HG03439 (cell line): ENCODE data around the gene PTPN22.
A peak's percentile ranks its signal among the peaks of the same experiment; 100 is the strongest.

ENCODE experiments used
- ATAC-seq: cut with Tn5 transposase; IDR thresholded peaks from one replicate; pipeline ENCODE4 v1.9.1; 2021; ENCODE audit warnings: mild to moderate bottlenecking, moderate library complexity; ENCODE audit not compliant: unreplicated experiment

Gene PTPN22

GRCh38 chr1:113804421-113805255 lies 66.9 kb downstream of the PTPN22 start:
- no peak for ATAC-seq

GRCh38 chr1:113802367-113803007 lies 69.0 kb downstream of the PTPN22 start:
- ATAC-seq, result no peak

GRCh38 chr1:113800487-113800886 lies 71.0 kb downstream of the PTPN22 start:
- no peak for ATAC-seq

GRCh38 chr1:113797472-113797871 lies 74.0 kb downstream of the PTPN22 start:
- ATAC-seq, result no peak

GRCh38 chr1:113793878-113794834 lies 77.4 kb downstream of the PTPN22 start:
- ATAC-seq, result no peak

- ATAC-seq, result no peak
These were observed 78.5 kb downstream of the PTPN22 start for GRCh38 chr1:113792986-113793385.

GRCh38 chr1:113792471-113792870 lies 79.0 kb downstream of the PTPN22 start:
- ATAC-seq, result no peak

GRCh38 chr1:113788802-113789201 lies 82.7 kb downstream of the PTPN22 start:
- ATAC-seq, result no peak

- no peak for ATAC-seq
These were observed 83.8 kb downstream of the PTPN22 start for GRCh38 chr1:113787663-113788062.

GRCh38 chr1:113786069-113786468 lies 85.4 kb downstream of the PTPN22 start:
- no peak for ATAC-seq

- peak; percentile 61 for ATAC-seq
These were observed 87.3 kb downstream of the PTPN22 start for GRCh38 chr1:113784104-113784779.

- ATAC-seq, result peak; percentile 57
These were observed 88.0 kb downstream of the PTPN22 start for GRCh38 chr1:113783254-113784103.

- no peak for ATAC-seq
These were observed 89.1 kb downstream of the PTPN22 start for GRCh38 chr1:113782406-113782805.

GRCh38 chr1:113780374-113781146 lies 91.0 kb downstream of the PTPN22 start:
- ATAC-seq, result no peak

GRCh38 chr1:113779542-113779941 lies 92.0 kb downstream of the PTPN22 start:
- ATAC-seq, result no peak

- ATAC-seq, result no peak
These were observed 94.0 kb downstream of the PTPN22 start for GRCh38 chr1:113777561-113777960.

- ATAC-seq, result no peak
These were observed 101.5 kb downstream of the PTPN22 start for GRCh38 chr1:113770031-113770430.

- no peak for ATAC-seq
These were observed 101.9 kb downstream of the PTPN22 start for GRCh38 chr1:113769601-113769970.
